HG03521 (cell line): ENCODE results near the gene RMDN2.
"Not testable (repeated sequence)": the region's sequence is repeated elsewhere in the genome, so short reads cannot be mapped to it uniquely, and the experiment has no call there.

ENCODE experiments used
- ATAC-seq: cut with Tn5 transposase; IDR thresholded peaks from one replicate; pipeline ENCODE4 v1.9.1; 2021; ENCODE audit warnings: mild to moderate bottlenecking, moderate library complexity; ENCODE audit not compliant: unreplicated experiment

RMDN2 gene

DNA sequence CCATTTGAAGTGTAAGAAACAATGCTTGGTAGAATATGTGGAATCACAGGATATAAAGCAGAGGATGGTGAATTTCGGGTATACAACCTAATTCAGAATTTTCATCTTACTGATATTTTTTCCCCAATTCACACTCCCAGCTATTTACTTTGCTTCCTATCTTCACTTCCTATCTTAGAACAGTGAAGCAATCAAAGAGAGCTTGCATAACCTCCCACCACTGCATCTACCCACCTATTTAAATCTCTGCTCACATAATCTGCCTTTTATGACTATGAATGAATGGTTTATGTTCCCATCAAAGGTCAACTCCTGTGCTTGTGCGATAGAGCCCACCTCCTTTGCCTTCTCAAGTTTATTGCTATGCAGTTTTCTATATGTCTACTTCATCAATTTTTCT, 3.3 kb downstream of the RMDN2 start:
- no peak for ATAC-seq

DNA sequence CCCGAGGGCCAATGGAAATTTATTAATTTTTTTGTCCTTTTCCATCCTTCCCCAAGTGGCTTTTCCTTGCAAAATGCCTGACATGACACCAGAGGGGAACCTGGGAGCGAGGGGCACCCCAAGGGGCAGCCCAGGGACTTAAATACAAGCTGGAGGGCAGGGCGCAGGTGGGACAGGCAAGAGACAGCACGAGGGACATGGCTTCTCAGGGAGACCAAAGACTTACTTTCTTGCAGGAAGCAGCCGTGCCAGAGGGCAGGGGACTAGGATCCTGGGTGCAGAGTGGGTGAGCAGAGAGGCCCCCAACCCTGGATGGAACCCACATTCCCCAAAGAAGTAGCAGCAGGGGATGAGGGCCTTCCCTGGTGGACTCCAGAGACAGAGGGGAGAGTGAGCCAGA, 5.3 kb downstream of the RMDN2 start:
- not testable (repeated sequence) for ATAC-seq

GRCh38 chr2:37932873-37933272, 7.8 kb downstream of the RMDN2 start:
- not testable (repeated sequence) for ATAC-seq

DNA sequence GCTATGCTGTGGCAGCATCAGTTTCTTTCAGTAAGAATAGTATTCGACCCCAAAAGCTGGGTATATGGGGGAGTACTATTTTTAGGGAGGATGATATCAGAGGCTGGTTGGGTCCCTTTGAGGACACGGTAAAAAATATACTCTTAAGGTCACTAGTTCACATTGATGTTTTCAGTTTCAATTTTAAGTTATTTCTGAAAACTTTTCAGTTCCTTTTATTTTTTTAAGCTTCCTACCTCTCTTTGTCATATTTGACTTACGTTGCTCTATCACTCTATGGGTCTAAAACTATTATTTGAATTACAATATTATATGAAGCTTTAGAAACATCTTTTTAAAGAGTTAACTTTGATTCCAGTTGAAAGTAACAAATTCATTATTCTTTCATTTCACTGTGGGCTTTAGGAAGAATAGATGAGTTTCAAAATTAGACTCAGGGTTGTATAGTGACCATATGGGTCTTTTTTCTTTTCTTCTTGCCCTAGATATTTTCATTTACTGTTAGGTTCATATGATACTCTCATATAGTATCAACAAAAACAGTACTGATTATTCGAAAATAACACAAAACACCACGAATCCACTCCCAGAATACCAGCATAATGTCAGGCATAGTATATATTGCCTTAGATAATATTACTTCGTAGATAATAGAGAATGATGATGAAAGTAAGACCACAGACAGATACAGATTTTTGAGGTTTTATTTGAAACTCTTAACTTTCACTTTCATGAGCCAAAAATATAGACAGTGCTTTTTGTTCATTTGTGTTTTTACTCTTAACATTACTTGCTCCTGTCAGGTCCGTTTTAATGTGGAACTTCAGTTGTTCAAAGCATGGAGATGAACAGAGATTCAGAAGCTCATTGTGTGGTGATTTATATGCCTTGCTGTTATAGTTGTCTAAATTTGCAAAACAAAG, 9.8 kb downstream of the RMDN2 start:
- peak; percentile 85 for ATAC-seq

- ATAC-seq = not testable (repeated sequence)
Observed at GRCh38 chr2:37937568-37937967, 12.5 kb downstream of the RMDN2 start.

DNA sequence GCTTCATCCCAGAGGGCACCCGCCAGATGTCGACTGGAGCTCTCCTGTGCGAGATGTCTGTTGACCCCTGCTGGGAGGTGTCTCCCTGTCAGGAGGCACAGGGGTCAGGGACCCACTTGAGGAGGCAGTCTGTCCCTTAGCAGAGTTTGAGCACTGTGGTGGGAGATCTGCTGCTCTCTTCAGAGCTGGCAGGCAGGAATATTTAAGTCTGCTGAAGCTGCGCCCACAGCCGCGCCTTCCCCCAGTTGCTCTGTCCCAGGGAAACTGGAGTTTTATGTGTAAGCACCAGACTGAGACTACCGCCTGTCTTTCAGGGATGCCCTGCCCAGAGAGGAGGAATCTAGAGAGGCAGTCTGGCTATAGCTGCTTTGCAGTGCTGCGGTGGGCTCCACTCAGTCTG, 16.2 kb downstream of the RMDN2 start:
- not testable (repeated sequence) for ATAC-seq

- ATAC-seq = no peak
Observed at GRCh38 chr2:37944268-37944667, 19.2 kb downstream of the RMDN2 start.

GRCh38 chr2:37947306-37947705, 22.2 kb downstream of the RMDN2 start:
- no peak for ATAC-seq

GRCh38 chr2:37962018-37962739, 37.1 kb downstream of the RMDN2 start:
- not testable (repeated sequence) for ATAC-seq

GRCh38 chr2:37962740-37963121, 37.6 kb downstream of the RMDN2 start:
- ATAC-seq = not testable (repeated sequence)

DNA sequence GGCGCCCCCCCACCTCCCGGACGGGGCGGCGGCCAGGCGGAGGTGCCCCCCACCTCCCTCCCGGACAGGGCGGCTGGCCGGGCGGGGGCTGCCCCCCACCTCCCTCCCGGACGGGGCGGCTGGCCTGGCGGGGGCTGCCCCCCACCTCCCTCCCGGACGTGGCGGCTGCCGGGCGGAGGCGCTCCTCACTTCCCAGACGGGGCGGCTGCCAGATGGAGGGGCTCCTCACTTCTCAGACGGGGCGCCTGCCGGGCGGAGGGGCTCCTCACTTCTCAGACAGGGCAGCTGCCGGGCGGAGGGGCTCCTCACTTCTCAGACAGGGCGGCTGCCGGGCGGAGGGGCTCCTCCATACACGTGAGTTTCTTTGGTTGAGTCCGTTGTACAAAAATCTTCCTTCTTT, 38.8 kb downstream of the RMDN2 start:
- not testable (repeated sequence) for ATAC-seq

- ATAC-seq = no peak
Observed at GRCh38 chr2:37966326-37966725, 41.2 kb downstream of the RMDN2 start.

DNA sequence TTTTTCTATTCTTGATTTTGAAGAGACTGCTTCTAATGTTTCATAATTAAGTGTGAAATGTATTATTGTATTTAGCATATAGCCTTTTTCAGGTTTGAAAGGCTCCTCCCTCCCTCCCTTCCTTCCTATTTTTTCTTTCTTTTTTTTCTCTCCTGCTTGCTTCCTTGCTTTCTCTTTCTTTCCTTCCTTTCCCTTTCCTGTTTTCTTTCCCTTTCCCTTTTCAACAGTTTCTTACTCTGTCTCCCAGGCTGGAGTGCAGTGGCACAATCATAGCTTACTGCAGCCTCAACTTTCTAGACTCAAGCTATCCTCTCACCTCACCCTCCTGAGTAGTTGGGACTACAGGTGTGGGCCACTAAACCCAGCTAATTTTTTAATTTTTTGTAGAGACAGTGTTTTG, 44.6 kb downstream of the RMDN2 start:
- ATAC-seq = no peak

DNA sequence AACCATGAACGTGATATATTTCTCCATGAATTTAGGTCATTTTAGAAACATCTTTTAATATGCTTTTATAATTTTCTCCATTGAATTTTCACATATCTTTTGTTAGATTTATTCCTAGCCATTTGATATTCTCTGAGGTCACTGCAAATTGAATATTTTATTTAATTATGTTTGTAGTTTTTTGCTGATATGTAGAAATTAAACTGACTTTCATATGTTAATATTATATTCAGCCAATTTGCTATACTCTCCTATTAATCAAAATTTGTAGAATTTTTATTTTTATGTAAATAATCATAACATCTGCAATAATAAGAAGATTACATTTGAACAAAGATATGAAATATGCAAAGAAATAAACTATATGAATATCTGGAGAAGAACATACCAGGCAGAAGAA, 46.9 kb downstream of the RMDN2 start:
- ATAC-seq = no peak

DNA sequence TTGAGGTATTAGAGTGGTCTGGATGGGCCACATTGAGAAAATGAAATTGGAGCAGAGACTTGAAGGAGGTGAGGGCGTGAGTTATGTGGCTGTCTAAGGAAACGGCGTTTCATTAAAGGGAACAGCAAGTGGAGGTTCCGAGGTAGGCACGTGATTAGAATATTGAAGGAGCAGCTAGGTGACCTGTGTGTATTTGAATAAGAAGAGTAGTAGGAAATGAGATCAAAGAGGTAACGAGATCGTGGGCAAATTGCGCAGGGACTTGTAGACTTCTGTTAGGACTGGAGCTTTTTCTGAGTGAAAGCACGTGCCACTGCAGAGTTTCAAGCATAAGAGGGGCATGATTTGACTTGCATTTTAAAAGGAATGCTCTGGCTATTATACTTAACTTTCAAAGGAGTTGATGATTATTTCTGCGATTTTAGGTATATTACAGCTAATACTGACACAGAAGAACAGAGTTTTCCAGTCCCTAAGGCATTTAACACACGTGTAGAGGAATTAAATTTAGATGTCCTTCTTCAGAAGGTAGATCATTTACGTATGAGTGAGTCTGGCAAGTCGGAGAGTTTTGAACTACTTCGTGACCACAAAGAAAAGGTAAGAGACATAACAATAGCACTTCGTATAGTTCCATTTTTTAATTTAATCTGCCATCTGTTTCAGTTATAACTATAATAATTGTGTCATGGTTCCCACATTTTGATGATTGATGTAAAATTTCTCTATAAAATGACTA, 48.7 kb downstream of the RMDN2 start:
- no peak for ATAC-seq

DNA sequence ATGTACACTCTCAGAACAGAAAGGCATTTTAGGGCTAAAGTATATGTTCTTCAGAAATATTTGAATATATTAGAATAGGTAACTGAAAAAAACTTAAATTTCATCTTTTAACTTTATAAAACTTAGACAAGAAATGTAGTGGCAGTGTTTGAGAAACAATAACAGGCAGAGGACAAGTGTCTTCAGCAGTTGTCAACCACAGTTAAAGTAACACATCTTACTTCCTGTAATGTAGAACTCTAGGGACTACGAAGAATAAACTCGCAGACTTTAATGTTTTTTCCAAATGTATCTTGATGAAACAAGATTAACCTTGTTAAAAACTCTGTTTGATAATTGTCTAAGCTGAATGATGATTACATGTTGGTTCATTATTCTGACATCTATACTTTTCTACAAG, 50.7 kb downstream of the RMDN2 start:
- ATAC-seq = no peak

GRCh38 chr2:37976411-37976810, 51.3 kb downstream of the RMDN2 start:
- no peak for ATAC-seq

- ATAC-seq = no peak
Observed at GRCh38 chr2:37982147-37982582, 57.1 kb downstream of the RMDN2 start.

GRCh38 chr2:37982847-37983246, 57.8 kb downstream of the RMDN2 start:
- ATAC-seq = no peak

DNA sequence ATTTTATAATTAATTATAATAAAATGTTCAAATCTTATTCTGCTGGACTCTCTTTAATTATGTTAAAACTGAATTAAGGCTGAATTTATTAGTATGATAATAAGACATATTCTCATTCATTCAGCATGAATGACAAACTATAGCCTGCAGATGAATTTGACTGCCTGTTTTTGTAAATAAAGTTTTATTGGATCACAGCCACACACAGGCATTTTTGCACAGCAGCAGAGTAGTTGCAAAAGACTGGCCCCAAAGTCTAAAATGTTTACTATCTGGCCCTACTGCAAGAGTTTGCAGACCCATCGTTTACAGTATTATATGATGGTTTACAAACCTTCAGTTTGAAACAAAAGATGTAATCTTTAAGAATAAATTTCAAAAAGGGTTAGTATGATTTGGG, 58.6 kb downstream of the RMDN2 start:
- no peak for ATAC-seq

GRCh38 chr2:37984176-37984575, 59.1 kb downstream of the RMDN2 start:
- ATAC-seq = no peak
